Erythroblast (primary cell): ENCODE data around the gene PTPRCAP.

Experiments
- DNase-seq, 2 experiments: peaks; one replicate each; lab custom pipeline; 2025; lab: John Stamatoyannopoulos, UW
- GATA1 ChIP-seq: IDR thresholded peaks from 2 replicates; pipeline ENCODE4 v1.6.1; 2011; ENCODE audit warnings: low read depth, mild to moderate bottlenecking, control low read depth, low read length, moderate library complexity
- POLR2A ChIP-seq: IDR thresholded peaks from 2 replicates; pipeline ENCODE4 v1.6.1; 2011; ENCODE audit warnings: mild to moderate bottlenecking, low read length

The PTPRCAP gene

DNA sequence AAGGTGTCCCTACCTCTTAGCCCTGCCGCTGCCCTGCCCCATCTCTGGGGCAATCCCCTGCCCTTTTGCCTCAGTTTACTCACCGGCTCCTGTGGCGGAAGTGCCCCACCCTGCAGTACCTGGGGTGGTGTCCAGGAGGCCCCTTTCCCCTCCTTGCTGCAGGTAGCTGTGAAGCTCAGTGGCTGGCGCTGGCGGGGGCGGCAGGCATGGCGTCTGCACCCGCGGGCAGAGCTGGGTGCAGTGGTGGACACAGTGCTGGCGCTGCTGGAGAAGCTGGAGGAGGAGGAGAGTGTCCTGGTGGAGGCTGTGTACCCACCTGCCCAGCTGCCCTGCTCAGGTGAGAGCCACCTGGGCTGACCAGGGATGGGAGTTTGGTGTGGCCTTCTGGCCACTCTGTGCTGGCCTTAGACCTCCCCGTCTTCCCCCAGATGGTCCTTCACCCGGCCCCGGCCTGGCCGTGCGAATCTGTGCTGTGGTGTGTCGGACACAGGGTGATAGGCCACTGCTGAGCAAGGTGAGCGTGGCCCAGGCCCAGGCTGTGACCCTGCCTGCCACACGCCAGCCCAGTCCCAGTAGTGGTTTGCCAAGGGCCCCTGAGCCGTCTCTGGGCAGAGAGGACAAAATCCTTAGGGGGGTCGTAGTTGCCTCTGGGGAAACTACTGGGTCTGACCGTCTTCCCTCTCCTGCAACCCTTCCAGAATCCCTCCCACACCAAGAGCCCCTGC, 18.0 kb downstream of the PTPRCAP start:
- TF ChIP-seq POLR2A, result no peak
- TF ChIP-seq GATA1, result no peak
- no peak for DNase-seq

DNA sequence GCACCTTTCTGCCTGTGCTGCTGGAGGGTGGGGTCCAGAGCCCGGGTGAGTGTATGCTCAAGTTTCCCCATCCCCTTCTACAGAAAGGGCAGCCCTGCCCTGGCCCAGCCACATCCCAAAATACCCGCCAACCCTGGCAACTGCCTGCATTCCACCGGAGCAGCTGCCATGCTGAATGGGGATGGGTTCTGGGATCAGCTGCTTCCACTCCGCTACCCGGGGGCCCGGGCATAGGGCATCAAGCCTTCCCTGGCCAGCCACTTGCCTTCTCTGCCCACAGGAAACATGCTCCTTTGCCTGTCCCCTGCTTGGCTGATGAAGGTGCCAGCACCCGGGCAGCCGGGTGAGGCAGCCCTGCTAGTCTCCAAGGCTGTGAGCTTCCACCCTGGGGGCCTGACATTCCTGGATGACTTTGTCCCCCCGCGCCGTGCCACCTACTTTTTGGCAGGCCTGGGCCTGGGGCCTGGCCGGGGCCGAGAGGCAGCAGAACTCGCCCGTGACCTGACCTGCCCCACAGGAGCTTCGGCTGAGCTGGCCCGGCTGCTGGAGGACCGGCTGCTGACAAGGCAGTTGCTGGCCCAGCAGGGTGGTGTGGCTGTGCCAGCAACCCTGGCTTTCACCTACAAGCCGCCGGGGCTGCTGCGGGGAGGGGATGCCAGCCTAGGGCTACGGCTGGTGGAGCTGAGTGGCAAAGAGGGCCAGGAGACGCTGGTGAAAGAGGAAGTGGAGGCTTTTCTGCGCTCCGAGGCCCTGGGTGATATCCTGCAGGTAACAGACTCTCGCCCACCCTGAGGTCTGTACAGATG, 18.8 kb downstream of the PTPRCAP start:
- DNase-seq, result no peak
- no peak for TF ChIP-seq POLR2A
- TF ChIP-seq GATA1, result no peak

DNA sequence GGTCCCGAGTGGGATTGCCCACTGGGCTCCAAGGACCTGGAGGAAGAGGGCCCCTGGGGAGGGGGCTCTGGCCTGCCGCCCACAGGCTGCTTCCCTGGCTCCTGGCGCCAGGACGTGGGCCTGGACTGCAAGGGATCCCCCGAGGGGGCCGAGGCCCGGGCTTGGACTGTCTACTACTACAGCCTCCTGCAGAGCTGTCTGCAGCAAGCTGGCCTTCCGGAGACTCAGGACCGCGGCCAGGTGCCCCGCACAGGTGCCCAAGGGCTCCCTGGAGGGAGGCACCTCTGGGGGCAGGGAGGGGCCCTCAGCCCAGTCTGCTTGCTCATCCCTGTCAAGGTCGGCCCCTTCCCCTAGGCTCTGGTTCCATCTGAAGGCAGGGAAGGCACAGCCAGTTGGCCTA, 20.1 kb downstream of the PTPRCAP start:
- no peak for DNase-seq
- TF ChIP-seq POLR2A, result no peak
- no peak for TF ChIP-seq GATA1

DNA sequence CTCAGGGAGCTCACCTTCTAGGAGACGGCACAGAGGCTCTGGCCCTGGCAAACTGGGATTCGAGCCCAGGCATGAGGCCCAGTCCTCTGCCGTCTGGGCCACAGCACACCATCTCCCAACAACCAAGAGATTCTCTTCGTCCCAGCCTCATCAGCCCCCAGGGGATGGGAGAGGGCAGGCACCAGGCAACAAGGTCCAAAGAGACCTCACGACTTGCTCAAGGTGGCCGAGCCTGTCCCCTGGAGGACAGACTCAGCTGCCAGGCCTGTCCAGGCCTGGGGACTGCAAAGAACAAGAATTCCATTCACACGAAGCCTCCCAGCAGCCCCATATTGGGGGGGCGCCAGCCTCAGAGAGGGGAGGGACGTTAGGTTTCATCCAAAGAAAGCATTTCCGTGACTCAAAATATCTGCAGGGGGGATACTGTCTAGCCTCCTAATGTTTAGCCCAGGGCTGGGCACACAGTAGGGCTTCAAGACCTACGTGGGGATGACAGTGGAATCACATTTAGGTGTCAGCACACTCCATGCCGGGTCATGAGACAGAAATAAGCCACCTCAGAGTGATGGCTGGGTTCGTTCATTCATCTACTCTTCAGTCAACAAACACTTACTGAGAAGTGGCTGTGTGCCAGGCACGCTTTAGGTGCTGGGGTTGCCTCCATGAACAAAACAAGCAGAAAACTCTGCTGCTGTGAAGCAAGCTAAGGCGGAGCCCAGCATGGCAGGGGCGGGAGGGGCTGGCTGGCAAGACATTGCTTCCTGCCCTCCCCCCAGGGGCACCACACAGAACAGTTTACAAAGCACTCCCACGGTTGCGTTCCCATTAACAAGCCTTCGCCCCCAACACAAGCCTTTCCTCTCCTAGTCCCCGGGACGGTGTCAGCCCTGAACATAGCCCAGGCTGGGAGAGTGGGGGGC, 20.8 kb downstream of the PTPRCAP start:
- TF ChIP-seq GATA1, result no peak
- no peak for TF ChIP-seq POLR2A
- DNase-seq, result peak; percentile 42 to 47

DNA sequence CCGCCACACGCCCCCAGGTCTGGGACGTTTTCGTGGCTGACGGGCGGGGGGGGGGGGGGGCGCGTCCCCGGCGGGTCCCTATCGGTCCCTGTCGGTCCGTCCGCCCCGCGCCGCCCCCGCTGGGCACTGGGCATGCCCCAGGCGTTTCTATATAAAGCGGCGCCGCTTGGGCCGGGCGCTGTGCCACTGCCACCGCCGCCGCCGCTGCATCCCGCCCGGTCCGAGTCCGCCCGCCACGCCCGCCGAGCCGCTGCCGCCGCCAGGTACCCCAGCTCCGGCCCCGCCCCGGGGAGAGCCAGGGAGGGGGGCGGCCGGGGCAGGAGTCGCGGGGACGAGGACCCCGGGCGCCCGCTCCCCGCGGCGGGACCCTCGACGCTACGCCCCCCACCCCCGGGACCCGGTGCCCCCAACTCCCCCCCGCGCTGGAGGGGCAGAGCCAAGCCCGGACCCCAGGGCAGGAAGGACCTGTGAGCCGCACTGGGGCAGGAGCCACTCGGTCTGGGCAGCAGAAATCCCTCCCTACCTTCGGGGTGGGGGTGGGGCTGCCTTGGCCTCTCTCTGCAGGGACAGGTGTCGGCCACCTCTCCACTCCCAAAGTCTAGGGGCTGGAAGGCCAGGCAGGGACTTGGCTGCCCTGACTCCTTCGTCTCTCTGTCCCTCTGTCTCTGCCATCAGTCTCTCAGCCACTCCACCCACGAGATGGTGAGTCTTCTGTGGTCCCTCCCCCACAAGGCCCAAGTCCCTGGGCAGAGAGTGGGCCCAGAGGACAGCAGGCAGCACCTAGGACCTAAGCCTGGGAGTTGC, 21.8 kb downstream of the PTPRCAP start, which contains the start of gene CARNS1:
TSS of gene CARNS1 (plus strand) at position 178 of the 804 bp plus-strand sequence. CDS start at position 700, 522 bp downstream.
- TF ChIP-seq GATA1 (no peak), POLR2A (no peak)
- peak in 1 of 2 experiments; percentile 50 for DNase-seq

DNA sequence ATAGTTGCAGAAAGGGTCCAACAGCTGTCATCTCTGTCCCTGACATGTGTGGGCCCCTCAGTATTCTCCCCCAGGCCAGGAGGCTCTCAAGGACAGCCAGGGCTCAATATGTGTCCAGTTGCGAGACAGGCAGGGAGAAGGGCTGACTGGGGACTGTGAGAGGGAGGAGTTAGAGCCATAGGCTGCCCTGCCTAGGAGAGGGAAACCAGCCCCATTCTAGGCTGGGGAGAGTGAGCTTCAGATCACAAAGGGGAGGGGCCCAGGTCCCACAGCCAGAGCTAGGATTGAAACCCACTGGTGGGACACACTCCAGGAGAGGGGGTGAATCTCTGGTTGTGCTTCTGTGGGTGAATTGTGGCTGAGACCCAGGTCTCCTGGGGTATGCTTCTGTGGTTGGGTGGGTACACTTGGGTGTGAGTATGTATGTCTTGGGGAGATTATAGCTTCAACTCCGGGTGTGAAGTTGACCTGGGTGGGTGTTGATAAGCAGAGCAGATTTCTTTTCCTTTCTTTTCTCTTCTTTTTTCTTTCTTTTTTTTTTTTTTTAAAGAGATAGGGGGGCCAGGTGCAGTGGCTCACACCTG, 24.1 kb downstream of the PTPRCAP start:
- peak; percentile 88 to 93 for DNase-seq
- TF ChIP-seq GATA1 (no peak), POLR2A (peak; percentile 39)

DNA sequence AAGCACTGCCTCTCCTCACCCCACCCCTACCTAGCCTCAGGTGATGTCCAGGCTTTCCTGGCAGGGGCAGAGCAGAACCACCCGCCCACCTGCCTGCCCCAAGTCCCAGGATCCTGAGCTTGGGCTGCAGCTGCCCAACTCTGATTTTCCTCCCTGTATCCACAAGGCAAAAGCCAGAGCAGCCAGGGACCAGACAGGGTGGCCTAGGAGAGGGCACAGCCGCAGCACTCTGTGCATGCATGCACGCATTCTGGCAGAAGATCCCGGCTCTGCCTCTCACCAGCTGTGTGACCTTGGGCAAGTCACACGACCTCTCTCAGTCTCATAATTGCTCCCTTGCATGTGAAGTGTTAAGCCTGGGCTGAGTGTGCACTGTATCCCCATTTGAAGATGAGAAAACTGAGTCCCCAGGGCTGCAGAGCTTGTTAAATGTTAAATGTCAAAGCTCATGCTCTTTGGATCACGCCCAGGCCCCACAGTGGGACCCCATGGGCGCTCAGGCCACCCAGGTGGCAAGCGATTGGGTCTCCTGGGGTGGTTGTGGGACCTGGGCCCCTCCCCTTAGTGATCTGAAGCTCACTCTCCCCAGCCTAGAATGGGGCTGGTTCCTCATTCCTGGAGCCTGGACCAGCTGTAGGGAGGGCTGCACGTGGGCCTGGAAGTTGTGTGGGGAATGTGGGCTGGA, 24.8 kb downstream of the PTPRCAP start:
- no peak for DNase-seq
- TF ChIP-seq POLR2A, result no peak
- TF ChIP-seq GATA1, result no peak

DNA sequence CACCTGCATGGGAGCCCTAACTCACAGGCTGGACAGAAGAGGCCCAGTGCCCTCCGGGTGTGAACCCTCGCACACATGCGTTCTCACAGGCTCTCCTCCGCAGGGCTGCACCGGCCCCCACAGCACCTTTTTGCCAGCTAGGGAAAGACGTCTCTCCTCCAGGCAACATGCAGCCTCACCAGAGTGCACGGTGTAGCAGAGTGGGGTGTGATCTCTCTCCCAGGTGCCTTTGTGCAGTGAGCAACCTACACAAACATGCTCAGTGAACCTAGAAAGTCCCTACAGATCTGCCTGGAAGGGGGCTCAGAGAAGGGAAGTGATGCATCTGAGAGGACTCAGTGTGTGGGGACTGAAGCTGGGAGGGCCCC, 25.7 kb downstream of the PTPRCAP start:
- no peak for TF ChIP-seq POLR2A
- no peak for TF ChIP-seq GATA1
- DNase-seq, result peak; percentile 39 to 53

DNA sequence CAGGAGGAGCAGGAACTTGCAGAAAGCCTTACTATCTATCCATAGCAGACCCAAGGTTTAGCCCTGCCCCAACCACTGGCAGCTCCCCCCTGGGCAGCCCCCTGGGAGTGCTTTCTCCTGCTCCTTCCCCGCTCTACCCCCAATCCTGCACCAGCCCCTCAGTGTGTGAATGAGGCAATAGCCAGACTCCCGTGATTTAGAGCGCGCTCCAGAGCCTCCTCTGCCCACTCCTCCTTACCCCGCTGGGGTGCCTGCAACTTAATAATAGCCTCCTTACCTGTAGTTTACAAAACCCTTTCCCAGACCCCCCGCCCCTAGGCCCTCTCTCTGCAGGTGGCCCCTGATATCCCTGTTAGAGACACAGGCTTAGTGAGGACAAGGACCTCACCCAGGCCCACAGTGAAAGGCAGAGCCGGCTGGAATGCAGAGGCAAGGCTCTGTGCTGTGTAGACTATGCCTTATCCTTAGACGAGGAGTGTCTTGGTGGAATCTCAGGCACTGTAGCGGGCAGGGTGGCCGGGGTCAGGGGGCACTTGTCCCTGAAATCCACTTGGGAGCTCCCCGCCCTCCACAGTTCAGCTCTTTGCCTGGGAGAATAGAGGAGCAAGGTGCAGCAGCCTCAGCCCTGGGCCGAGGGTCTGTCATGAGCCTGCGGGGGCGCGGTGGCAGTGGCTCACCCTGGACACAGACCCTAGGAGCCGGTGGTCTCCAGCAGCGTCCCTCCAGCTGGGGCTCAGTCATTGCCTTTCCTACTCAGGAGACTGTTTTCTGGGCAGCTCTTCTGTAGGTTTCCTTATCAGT, 26.3 kb downstream of the PTPRCAP start:
- TF ChIP-seq GATA1 (no peak), POLR2A (no peak)
- DNase-seq, result no peak

DNA sequence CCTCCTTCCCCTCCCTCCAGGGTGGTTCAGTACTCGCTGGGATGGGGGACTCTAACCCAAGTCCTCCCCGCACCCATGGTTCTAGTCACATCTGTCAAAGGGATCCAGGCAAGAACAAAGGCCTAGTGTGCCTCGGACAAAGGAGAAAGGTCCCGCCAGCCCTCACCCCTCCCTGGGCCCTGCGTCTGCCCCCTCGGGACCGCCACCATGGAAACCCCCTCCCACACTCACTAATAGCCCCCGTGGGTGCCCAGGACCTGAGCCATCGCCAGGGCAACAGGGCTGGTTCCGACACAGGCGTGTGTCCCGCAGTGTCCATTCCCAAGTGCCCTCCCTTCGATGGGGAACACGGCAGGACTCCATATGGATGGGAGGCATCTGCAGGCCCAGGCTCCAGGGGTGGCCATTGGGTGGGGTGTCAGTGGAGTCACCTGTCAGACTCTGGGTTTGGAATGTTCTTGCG, 27.1 kb downstream of the PTPRCAP start:
- no peak for DNase-seq
- TF ChIP-seq POLR2A (no peak), GATA1 (no peak)

DNA sequence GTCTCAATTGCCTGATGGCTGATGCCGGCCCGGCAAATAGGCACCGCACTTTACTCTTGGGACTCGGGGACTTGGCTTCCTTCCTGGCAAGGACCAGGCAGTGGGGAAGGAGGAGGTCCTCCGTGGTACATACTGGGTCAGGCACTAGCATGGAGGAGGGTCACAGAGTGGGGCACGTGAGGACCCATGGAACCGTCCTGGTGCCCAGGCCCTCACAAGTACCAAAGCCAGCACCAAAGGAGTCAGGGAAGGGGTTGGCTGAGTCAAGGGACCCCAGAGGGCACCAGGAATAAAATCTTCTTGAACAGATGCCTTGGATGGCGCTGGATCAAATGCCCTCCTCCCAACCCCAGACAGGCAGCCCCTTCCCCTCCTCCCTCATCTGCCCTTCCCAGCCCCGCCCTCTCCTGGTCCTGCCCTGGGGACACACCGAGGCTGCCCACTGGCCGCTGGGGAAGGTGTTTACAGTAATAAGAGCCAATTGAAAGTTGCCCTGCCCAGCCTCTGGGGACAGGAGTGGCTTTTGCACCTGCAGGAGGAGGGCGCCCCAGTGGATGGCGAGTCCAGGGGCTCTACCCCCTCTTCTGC, 27.6 kb downstream of the PTPRCAP start:
- DNase-seq, result no peak
- TF ChIP-seq GATA1 (no peak), POLR2A (no peak)
